ENCODE results near the gene DSG4. TPM values are rescaled to one million over a fixed set of nuclear protein-coding genes. Genes with fewer than 3 reads are reported as not detected.

The DSG4 gene
- total RNA-seq, 2 experiments from 2014 or later, result not detected

GRCh38 chr18:31356025-31356424, 20.6 kb upstream of the DSG4 start:
- CTCF ChIA-PET, result interaction anchor here (1.0 kb wide), 1 partner anchor 17 kb away, joined by 3 read pairs; no protein-coding TSS in a partner anchor
- intact Hi-C loops (cut with micrococcal nuclease), result no loop called here
- no peaks in the 10 kb centered on the region for H3K4me1 Mint-ChIP-seq (ENCODE audit: low read depth)
- ATAC-seq (no peak), DNase-seq (no peak)
- POLR2A ChIA-PET, result no interaction called here
- no peak for TF ChIP-seq CTCF (IDR thresholded peaks at IDR 0.05)
- no peak overlapping the region for H3K4me3 Mint-ChIP-seq
- no peaks in the 10 kb centered on the region for H3K36me3 Mint-ChIP-seq (ENCODE audit: low read depth)
- H3K9me3 Mint-ChIP-seq, result peaks cover 4% of the 10 kb centered on the region
- H3K27me3 Mint-ChIP-seq, result no peaks in the 10 kb centered on the region
- no peak overlapping the region for H3K27ac Mint-ChIP-seq

- no peaks in the 10 kb centered on the region for H3K4me1 Mint-ChIP-seq (ENCODE audit: low read depth)
- ChIA-PET POLR2A (no interaction called here), CTCF (no interaction called here)
- no peak overlapping the region for H3K27ac Mint-ChIP-seq
- no peaks in the 10 kb centered on the region for H3K27me3 Mint-ChIP-seq
- no peak for ATAC-seq
- no peaks in the 10 kb centered on the region for H3K36me3 Mint-ChIP-seq (ENCODE audit: low read depth)
- H3K4me3 Mint-ChIP-seq, result no peak overlapping the region
- DNase-seq, result no peak
- intact Hi-C loops (cut with micrococcal nuclease), result no loop called here
- TF ChIP-seq CTCF (IDR thresholded peaks at IDR 0.05), result no peak
- no peaks in the 10 kb centered on the region for H3K9me3 Mint-ChIP-seq
Observed at GRCh38 chr18:31364190-31364589, 12.4 kb upstream of the DSG4 start.

- intact Hi-C loops (cut with micrococcal nuclease), result no loop called here
- no peaks in the 10 kb centered on the region for H3K36me3 Mint-ChIP-seq (ENCODE audit: low read depth)
- no peaks in the 10 kb centered on the region for H3K27me3 Mint-ChIP-seq
- ChIA-PET CTCF (no interaction called here), POLR2A (no interaction called here)
- H3K9me3 Mint-ChIP-seq, result no peaks in the 10 kb centered on the region
- DNase-seq (no peak), ATAC-seq (no peak)
- H3K4me1 Mint-ChIP-seq (ENCODE audit: low read depth), result no peaks in the 10 kb centered on the region
- no peak overlapping the region for H3K27ac Mint-ChIP-seq
- no peak for TF ChIP-seq CTCF (IDR thresholded peaks at IDR 0.05)
- no peak overlapping the region for H3K4me3 Mint-ChIP-seq
Observed at GRCh38 chr18:31369478-31369877, 7.1 kb upstream of the DSG4 start.

- Mint-ChIP-seq H3K4me3 (no peak overlapping the region), H3K27me3 (no peaks in the 10 kb centered on the region), H3K4me1 (ENCODE audit: low read depth) (no peaks in the 10 kb centered on the region), H3K27ac (no peak overlapping the region), H3K9me3 (no peaks in the 10 kb centered on the region), H3K36me3 (ENCODE audit: low read depth) (no peaks in the 10 kb centered on the region)
- TF ChIP-seq CTCF (IDR thresholded peaks at IDR 0.05), result no peak
- no peak for ATAC-seq
- DNase-seq, result no peak
- intact Hi-C loops (cut with micrococcal nuclease), result no loop called here
- ChIA-PET POLR2A (no interaction called here), CTCF (no interaction called here)
Observed at GRCh38 chr18:31371989-31372388, 4.6 kb upstream of the DSG4 start.

- DNase-seq (no peak), ATAC-seq (no peak)
- H3K36me3 Mint-ChIP-seq (ENCODE audit: low read depth), result no peaks in the 10 kb centered on the region
- H3K27ac Mint-ChIP-seq, result no peak overlapping the region
- no peaks in the 10 kb centered on the region for H3K4me1 Mint-ChIP-seq (ENCODE audit: low read depth)
- CTCF ChIA-PET, result no interaction called here
- POLR2A ChIA-PET, result no interaction called here
- H3K9me3 Mint-ChIP-seq, result no peaks in the 10 kb centered on the region
- no peak overlapping the region for H3K4me3 Mint-ChIP-seq
- TF ChIP-seq CTCF (IDR thresholded peaks at IDR 0.05), result no peak
- intact Hi-C loops (cut with micrococcal nuclease), result no loop called here
- no peaks in the 10 kb centered on the region for H3K27me3 Mint-ChIP-seq
Observed at GRCh38 chr18:31373641-31374040, 2.9 kb upstream of the DSG4 start.

Data from activated CD8-positive, alpha-beta T cell treated with anti-CD3 and anti-CD28 coated beads for 36 hours (primary cell).